ENCODE data around the gene S1PR4. TPM values are rescaled to one million over a fixed set of nuclear protein-coding genes. Genes with fewer than 3 reads are reported as not detected.
A peak's percentile ranks its signal among the peaks of the same experiment; 100 is the strongest.

The S1PR4 gene
- total and polyA plus RNA-seq, 9 of the 15 experiments (the other 6 are each of a cell fraction or from before 2014, with no cell fraction given), result 0.27 TPM; not detected in 8

DNA sequence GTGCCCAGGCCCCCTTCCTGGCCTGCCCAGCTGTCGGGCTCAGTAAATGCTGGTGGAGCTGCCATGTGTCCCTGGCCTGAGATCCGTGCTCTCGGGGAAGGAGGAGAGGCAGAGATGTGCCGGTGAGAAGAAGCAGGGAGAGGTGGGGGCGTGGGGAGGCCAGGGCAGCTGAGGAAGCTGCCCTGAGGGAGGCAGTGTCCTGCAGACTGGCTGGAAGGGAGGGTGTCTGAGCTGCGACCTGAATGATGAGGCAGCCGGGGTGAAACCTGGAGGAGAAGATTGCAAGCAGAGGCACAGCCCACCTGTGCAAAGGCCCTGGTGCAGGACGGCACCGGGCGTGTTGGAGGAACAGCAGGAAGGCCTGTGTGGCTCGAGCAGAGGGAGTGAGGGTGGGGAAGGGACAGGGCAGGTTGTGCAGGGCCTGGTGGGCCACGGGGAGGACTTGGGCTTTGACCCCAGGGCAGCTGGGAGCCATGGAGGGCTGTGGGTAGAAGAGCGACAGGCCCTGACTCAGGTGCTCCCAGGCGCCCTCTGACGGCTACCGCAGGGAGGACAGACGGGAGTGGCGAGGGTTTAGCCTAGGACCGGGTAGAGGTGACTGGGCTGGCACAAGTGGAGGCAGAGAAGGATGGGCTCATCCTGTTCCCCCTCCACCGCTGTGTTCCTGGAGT lies 31.9 kb downstream of the S1PR4 start (continued):
- TF ChIP-seq PKNOX1 (IDR thresholded peaks at IDR 0.05) (peak; percentile 64), FIP1L1 (IDR thresholded peaks at IDR 0.05; ENCODE audit: low read depth, low read length, poor library complexity, severe bottlenecking) (no peak)
- TF ChIP-seq, protein P1, sequence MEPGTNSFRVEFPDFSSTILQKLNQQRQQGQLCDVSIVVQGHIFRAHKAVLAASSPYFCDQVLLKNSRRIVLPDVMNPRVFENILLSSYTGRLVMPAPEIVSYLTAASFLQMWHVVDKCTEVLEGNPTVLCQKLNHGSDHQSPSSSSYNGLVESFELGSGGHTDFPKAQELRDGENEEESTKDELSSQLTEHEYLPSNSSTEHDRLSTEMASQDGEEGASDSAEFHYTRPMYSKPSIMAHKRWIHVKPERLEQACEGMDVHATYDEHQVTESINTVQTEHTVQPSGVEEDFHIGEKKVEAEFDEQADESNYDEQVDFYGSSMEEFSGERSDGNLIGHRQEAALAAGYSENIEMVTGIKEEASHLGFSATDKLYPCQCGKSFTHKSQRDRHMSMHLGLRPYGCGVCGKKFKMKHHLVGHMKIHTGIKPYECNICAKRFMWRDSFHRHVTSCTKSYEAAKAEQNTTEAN (CRISPR knock-in tag; IDR thresholded peaks at IDR 0.05), result no peak

GRCh38 chr19:3211191-3211590 lies 32.6 kb downstream of the S1PR4 start:
- no peak overlapping the region for H3K27ac ChIP-seq (ENCODE audit: extremely low read depth, low read depth, low read length)
- TF ChIP-seq POLR2G (IDR thresholded peaks at IDR 0.05; ENCODE audit: low read depth, low read length) (peak; percentile 63), DACH1 (IDR thresholded peaks at IDR 0.05; ENCODE audit: partially characterized antibody) (no peak)
- no peak for FAIRE-seq
- no peaks in the 10 kb centered on the region for H3K27me3 ChIP-seq (ENCODE audit: control insufficient read depth in 2 of 2, insufficient read depth in 2 of 2, low read length in 2 of 2)
- H3K36me3 ChIP-seq (ENCODE audit: control insufficient read depth, insufficient read depth, low read length), result peaks cover 28% of the 10 kb centered on the region; the same call in 1 of the 3 replicates
- WGBS (ENCODE audit: insufficient coverage, low coverage, missing lambda C conversion rate), result 54% methylated on average over 9 of the region's 12 CpGs
- DNase-seq (ENCODE audit: extremely low read depth in 1 of 4, low spot score in 3 of 4), result no peak
- H3K9me3 ChIP-seq (replicated peaks; ENCODE audit: control insufficient read depth, insufficient read depth, low read depth, low read length), result no peaks in the 10 kb centered on the region
- H3K4me2 ChIP-seq (ENCODE audit: insufficient read depth, low read length), result no peak overlapping the region
- POLR2A ChIA-PET, result interaction anchor here (0.6 kb wide), 1 partner anchor 645 kb away, joined by 4 read pairs; no protein-coding TSS in a partner anchor
- in situ Hi-C loops (cut with MboI), result no loop called here
- H4K20me1 ChIP-seq (replicated peaks; ENCODE audit: control insufficient read depth, insufficient read depth, low read length), result 0 out of 2 replicates have a peak, but pooled peaks cover 10% of the 10 kb centered on the region
- peaks cover 0 to 42% of the 10 kb centered on the region in 2 experiments; a peak in 2 of 5 replicates for H3K4me1 ChIP-seq (replicated peaks in 1 of 2; ENCODE audit: control insufficient read depth in 2 of 2, insufficient read depth in 2 of 2, low read length in 2 of 2)
- CTCF ChIA-PET (ENCODE audit: low intra/inter-chr PET ratio), result interaction anchor here (0.8 kb wide), 1 partner anchor 255 kb away, joined by 3 read pairs; no protein-coding TSS in a partner anchor
- H3K79me2 ChIP-seq (ENCODE audit: control insufficient read depth, insufficient read depth, low read length), result no peaks in the 10 kb centered on the region
- intact Hi-C loops (cut with micrococcal nuclease), result no loop called here
- no peak overlapping the region for H3K4me3 ChIP-seq
- peaks cover 3% of the 10 kb centered on the region for H3K9me1 ChIP-seq (ENCODE audit: control insufficient read depth, insufficient read depth, low read length)
- peak overlapping the region in 1 of 2 experiments; percentile 23; a peak in 1 of 4 replicates for H3K9ac ChIP-seq (ENCODE audit: insufficient read depth in 1 of 2, low read depth in 2 of 2, low read length in 2 of 2)
- ATAC-seq, result no peak
- no peak overlapping the region for H2AFZ ChIP-seq (ENCODE audit: low read depth, low read length)
- no TSS peak for BruUV-seq (replicated peaks)

All from K562 (cell line).